SK-N-SH (cell line): ENCODE data around the gene SLAIN2. TPM values are rescaled to one million over a fixed set of nuclear protein-coding genes. Genes with fewer than 3 reads are reported as not detected.

Experiments used
- CTCF ChIA-PET: fragments of 300-600, 350-600 bp; formaldehyde crosslinking; extraction: SDS; loops from one replicate; lab custom pipeline; 2021; lab: Yijun Ruan, JAX
- POLR2A ChIA-PET: fragments of 350-600 bp; sonication (Branson Sonifier 250); formaldehyde crosslinking; extraction: SDS; loops from one replicate; lab custom pipeline; 2020; ENCODE audit warnings: antibody characterized with exemption, inconsistent platforms; lab: Yijun Ruan, JAX
- DNase-seq: peaks from one replicate; pipeline ENCODE4 v3.0.0; 2012
- H2AFZ ChIP-seq: fragments of 200-600 bp; sonication (generic); 2 replicates; pipeline ENCODE4 v1.8.1; 2016; ENCODE audit warnings: antibody characterized with exemption, mild to moderate bottlenecking, low read depth
- H3F3A ChIP-seq: fragments of 200-600 bp; sonication (generic); replicated peaks from 2 replicates; pipeline ENCODE3; 2016; ENCODE audit warnings: antibody characterized with exemption, mild to moderate bottlenecking; ENCODE audit not compliant: insufficient read depth
- H3K27ac ChIP-seq, 2 experiments: fragments of 200-500 bp in 1 of 2; fragments of 200-600 bp in 1 of 2; sonication (Bioruptor generic) in 1 of 2; sonication (generic), shearing (Covaris generic) in 1 of 2; 2 replicates each; pipeline versions ENCODE4 v1.5.1 to v1.6.1; 2014 to 2016; ENCODE audit warnings: low read depth in 2 of 2, inconsistent platforms in 1 of 2, low read length in 1 of 2, mild to moderate bottlenecking in 1 of 2, mixed read lengths in 1 of 2
- H3K27me3 ChIP-seq: fragments of 200-600 bp; sonication (generic), shearing (Covaris generic); 2 replicates; pipeline ENCODE4 v1.6.1; 2016; ENCODE audit warnings: mixed run types; ENCODE audit not compliant: insufficient read depth
- H3K36me3 ChIP-seq, 2 experiments: fragments of 200-500 bp in 1 of 2; fragments of 200-600 bp in 1 of 2; sonication (Bioruptor generic) in 1 of 2; sonication (generic) in 1 of 2; replicated peaks in 1 of 2; 2 replicates each; pipeline versions ENCODE3 to v1.5.1; 2014 to 2016; ENCODE audit warnings: low read length in 1 of 2, mild to moderate bottlenecking in 1 of 2; ENCODE audit not compliant: insufficient read depth in 2 of 2, control insufficient read depth in 1 of 2
- H3K4me1 ChIP-seq, 2 experiments: fragments of 200-500 bp in 1 of 2; fragments of 200-600 bp in 1 of 2; sonication (Bioruptor generic) in 1 of 2; sonication (generic), shearing (Covaris generic) in 1 of 2; 2 replicates each; pipeline versions ENCODE4 v1.5.1 to v1.6.1; 2014 to 2016; ENCODE audit warnings: low read depth in 1 of 2, low read length in 1 of 2, mixed run types in 1 of 2; ENCODE audit not compliant: insufficient read depth in 2 of 2, control insufficient read depth in 1 of 2
- H3K4me2 ChIP-seq: fragments of 200-600 bp; sonication (generic), shearing (Covaris generic); 2 replicates; pipeline ENCODE4 v1.6.1; 2017; ENCODE audit warnings: mixed run types
- H3K4me3 ChIP-seq, 2 experiments: fragments of 200-500 bp in 1 of 2; fragments of 200-600 bp in 1 of 2; sonication (Bioruptor generic) in 1 of 2; sonication (generic), shearing (Covaris generic) in 1 of 2; 2 replicates each; pipeline versions ENCODE4 v1.5.1 to v1.8.1; 2014 to 2016; ENCODE audit warnings: low read depth in 2 of 2, inconsistent platforms in 1 of 2, low read length in 1 of 2, mild to moderate bottlenecking in 1 of 2, mixed read lengths in 1 of 2, moderate library complexity in 1 of 2
- H3K79me2 ChIP-seq: fragments of 200-600 bp; sonication (generic); 2 replicates; pipeline ENCODE4 v1.8.1; 2017; ENCODE audit warnings: mild to moderate bottlenecking; ENCODE audit not compliant: insufficient read depth
- H3K9ac ChIP-seq: fragments of 200-600 bp; sonication (generic); 2 replicates; pipeline ENCODE4 v1.6.1; 2017; ENCODE audit warnings: mixed run types
- H3K9me2 ChIP-seq: fragments of 200-600 bp; sonication (generic); 2 replicates; pipeline ENCODE4 v1.6.1; 2017; ENCODE audit warnings: mixed run types
- H3K9me3 ChIP-seq: fragments of 200-600 bp; sonication (generic); 2 replicates; pipeline ENCODE4 v1.6.1; 2017; ENCODE audit warnings: mixed run types, mild to moderate bottlenecking, moderate library complexity
- H4K20me1 ChIP-seq: fragments of 200-600 bp; sonication (generic); 2 replicates; pipeline ENCODE4 v1.6.1; 2017; ENCODE audit warnings: mild to moderate bottlenecking, mixed run types; ENCODE audit not compliant: insufficient read depth
- CHD2 ChIP-seq: fragments of 150-350 bp; IDR thresholded peaks from 2 replicates; pipeline ENCODE4 v1.6.1; 2018; ENCODE audit warnings: low read length; ENCODE audit not compliant: partially characterized antibody
- EP300 ChIP-seq, 2 experiments: IDR thresholded peaks; 2 replicates each; pipeline versions ENCODE4 v1.4.0 to v1.6.1; 2012; ENCODE audit warnings: borderline replicate concordance in 1 of 2, low read depth in 1 of 2, low read length in 1 of 2
- FOXJ3 ChIP-seq: sonication (generic); formaldehyde crosslinking; IDR thresholded peaks from 2 replicates; pipeline ENCODE4 v1.5.1; 2020; ENCODE audit warnings: mild to moderate bottlenecking, missing genetic modification reagents
- FOXM1 ChIP-seq: IDR thresholded peaks from 2 replicates; pipeline ENCODE4 v1.4.0; 2012; ENCODE audit warnings: low read depth, mild to moderate bottlenecking
- GABPA ChIP-seq: IDR thresholded peaks from 2 replicates; pipeline ENCODE4 v1.4.0; 2012; ENCODE audit warnings: low read depth, mild to moderate bottlenecking
- GATA2 ChIP-seq: sonication (generic); formaldehyde crosslinking; IDR thresholded peaks from 2 replicates; pipeline ENCODE4 v1.5.0; 2020; ENCODE audit warnings: mild to moderate bottlenecking, missing genetic modification reagents
- IRF3 ChIP-seq: fragments of 150-350 bp; IDR thresholded peaks from 2 replicates; pipeline ENCODE4 v1.6.1; 2016; ENCODE audit warnings: mild to moderate bottlenecking, low read depth, low read length
- MAX ChIP-seq: IDR thresholded peaks from 2 replicates; pipeline ENCODE4 v1.4.0; 2012; ENCODE audit warnings: low read depth
- MEF2A ChIP-seq: IDR thresholded peaks from 2 replicates; pipeline ENCODE4 v1.4.0; 2012; ENCODE audit warnings: low read depth, borderline replicate concordance
- PBX3 ChIP-seq: IDR thresholded peaks from 2 replicates; pipeline ENCODE4; 2012
- RFX5 ChIP-seq: IDR thresholded peaks from 2 replicates; pipeline ENCODE4 v1.6.1; 2012; ENCODE audit warnings: mild to moderate bottlenecking, improper control_type of control experiment, low read length
- RXRA ChIP-seq: IDR thresholded peaks from 2 replicates; pipeline ENCODE4 v1.4.0; 2012; ENCODE audit warnings: low read depth, mild to moderate bottlenecking, borderline replicate concordance
- TCF12 ChIP-seq: IDR thresholded peaks from 2 replicates; pipeline ENCODE4 v1.4.0; 2012
- USF1 ChIP-seq: IDR thresholded peaks from 2 replicates; pipeline ENCODE4 v1.4.0; 2012; ENCODE audit warnings: low read depth, borderline replicate concordance
- WGBS: methylation state at CpG from one replicate; pipeline ENCODE4 v1.1.6; 2017; ENCODE audit warnings: low lambda C conversion rate; 5-methylcytosine and 5-hydroxymethylcytosine counted together
- polyA plus RNA-seq, 3 experiments: library from polyadenylated mRNA; depleted of rRNA; stranded (reverse); fragments of >200 nt; gene quantifications; 2 replicates each; pipeline ENCODE4 v1.2.3, GENCODE V29; 2012

Gene SLAIN2
- polyA plus RNA-seq, 1 of the 3 experiments (the other 2 are of a cell fraction): 17.0 TPM

- no peak overlapping the region for H3K4me2 ChIP-seq
- H3K79me2 ChIP-seq: peaks cover 21% of the 10 kb centered on the region
- 92% methylated on average over 4 of the region's 4 CpGs for WGBS
- H3K9ac ChIP-seq: no peak overlapping the region
- peaks cover 4% of the 10 kb centered on the region for H3F3A ChIP-seq
- no peaks in the 10 kb centered on the region for H3K9me3 ChIP-seq
- no peaks in the 10 kb centered on the region for H4K20me1 ChIP-seq
- no peaks in the 10 kb centered on the region for H3K9me2 ChIP-seq
- CTCF ChIA-PET: no interaction called here
- H3K27ac ChIP-seq: no peak overlapping the region
- DNase-seq: no peak
- TF ChIP-seq FOXM1 (no peak), GATA2 (no peak), FOXJ3 (CRISPR knock-in tag) (no peak)
- no peak overlapping the region for H3K4me3 ChIP-seq
- H3K27me3 ChIP-seq: no peaks in the 10 kb centered on the region
- no peak overlapping the region for H2AFZ ChIP-seq
- H3K36me3 ChIP-seq: peaks cover 0 to 50% of the 10 kb centered on the region in 2 experiments
- POLR2A ChIA-PET: no interaction called here
- no peaks in the 10 kb centered on the region for H3K4me1 ChIP-seq
Measured at GRCh38 chr4:48409203-48409602, 67.9 kb downstream of the SLAIN2 start.

GRCh38 chr4:48410812-48411211 lies 69.5 kb downstream of the SLAIN2 start:
- Histone ChIP-seq H2AFZ (no peak overlapping the region), H3K27ac (no peak overlapping the region), H3K4me2 (no peak overlapping the region), H3F3A (peaks cover 4% of the 10 kb centered on the region), H3K4me1 (no peaks in the 10 kb centered on the region), H3K4me3 (no peak overlapping the region), H3K9me3 (no peaks in the 10 kb centered on the region), H3K36me3 (peaks cover 0 to 40% of the 10 kb centered on the region in 2 experiments), H3K9ac (no peak overlapping the region), H3K9me2 (no peaks in the 10 kb centered on the region), H3K79me2 (peaks cover 14% of the 10 kb centered on the region; the same call in 1 of the 2 replicates), H3K27me3 (no peaks in the 10 kb centered on the region), H4K20me1 (no peaks in the 10 kb centered on the region)
- TF ChIP-seq USF1 (no peak), PBX3 (no peak), RXRA (no peak), GABPA (no peak), IRF3 (no peak), MEF2A (no peak), CHD2 (no peak), TCF12 (no peak), EP300 (IDR thresholded peaks at IDR 0.05; ENCODE audit: borderline replicate concordance in 1 of 2, low read depth in 1 of 2, low read length in 1 of 2) (no peak), MAX (no peak), RFX5 (no peak), FOXJ3 (CRISPR knock-in tag) (no peak)
- 94% methylated on average over 6 of the region's 7 CpGs for WGBS
- no peak for DNase-seq
- ChIA-PET POLR2A (no interaction called here), CTCF (no interaction called here)
